Measurements from ENCODE around the gene LACTBL1. TPM values are rescaled to one million over a fixed set of nuclear protein-coding genes. Genes with fewer than 3 reads are reported as not detected.

Gene LACTBL1
- total and polyA plus RNA-seq, 2 experiments from 2014 or later = not detected

DNA sequence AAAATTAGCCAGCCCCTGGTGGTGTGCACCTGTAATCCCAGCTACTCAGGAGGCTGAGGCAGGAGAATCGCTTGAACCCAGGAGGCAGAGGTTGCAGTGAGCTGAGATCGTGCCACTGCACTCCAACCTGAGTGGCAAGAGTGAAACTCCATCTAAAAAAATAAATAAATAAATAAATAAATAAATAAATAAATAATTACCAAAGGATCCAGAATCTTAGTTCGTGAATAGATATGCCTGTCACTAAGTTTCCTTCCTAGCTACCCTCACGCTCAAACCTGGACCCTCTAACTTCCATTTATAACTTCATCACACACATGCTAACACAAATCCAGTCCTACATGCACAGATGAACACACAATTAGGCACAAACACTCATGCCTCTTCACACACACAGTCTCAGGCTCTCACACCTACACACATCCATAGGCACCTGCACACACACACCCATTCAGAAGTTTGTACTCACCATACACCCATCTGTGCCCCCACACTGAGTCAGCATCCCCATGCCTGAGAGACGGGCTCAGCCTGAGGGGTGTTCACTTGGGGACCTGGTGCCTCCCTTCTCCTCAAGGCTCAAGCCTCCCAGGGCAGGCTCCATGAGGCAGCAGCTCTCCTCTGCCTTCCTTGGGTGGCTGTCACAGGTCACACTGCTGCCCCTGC, 61.5 kb downstream of the LACTBL1 start:
- peaks cover 4% of the 10 kb centered on the region for H3K27me3 Mint-ChIP-seq (ENCODE audit: insufficient read depth, low read depth, poor library complexity)

More for the DNA sequence above, 61.5 kb downstream of the LACTBL1 start:
- no peaks in the 10 kb centered on the region for H3K27me3 ChIP-seq (ENCODE audit: insufficient read depth)
- H3K4me3 Mint-ChIP-seq = no peak overlapping the region
- H3K4me2 ChIP-seq = no peak overlapping the region
- H3K27ac ChIP-seq (ENCODE audit: low read depth) = no peak overlapping the region
- no peaks in the 10 kb centered on the region for H3K9me3 Mint-ChIP-seq
- no peak overlapping the region for H2AFZ ChIP-seq
- no peaks in the 10 kb centered on the region for H3K4me1 ChIP-seq (ENCODE audit: insufficient read depth)
- no peaks in the 10 kb centered on the region for H3K9me2 ChIP-seq (ENCODE audit: insufficient read depth)
- ATAC-seq (no peak), DNase-seq (ENCODE audit: low spot score) (no peak)
- TF ChIP-seq ZNF114 (CRISPR knock-in tag; IDR thresholded peaks at IDR 0.05) = no peak
- TF ChIP-seq ZNF331 (CRISPR knock-in tag; IDR thresholded peaks at IDR 0.05; ENCODE audit: low read depth) = no peak
- no peak for TF ChIP-seq EZH2 (IDR thresholded peaks at IDR 0.05; ENCODE audit: low read depth, unreplicated experiment)
- no peak for TF ChIP-seq NANOG (IDR thresholded peaks at IDR 0.05; ENCODE audit: borderline replicate concordance)
- TF ChIP-seq, protein P1, sequence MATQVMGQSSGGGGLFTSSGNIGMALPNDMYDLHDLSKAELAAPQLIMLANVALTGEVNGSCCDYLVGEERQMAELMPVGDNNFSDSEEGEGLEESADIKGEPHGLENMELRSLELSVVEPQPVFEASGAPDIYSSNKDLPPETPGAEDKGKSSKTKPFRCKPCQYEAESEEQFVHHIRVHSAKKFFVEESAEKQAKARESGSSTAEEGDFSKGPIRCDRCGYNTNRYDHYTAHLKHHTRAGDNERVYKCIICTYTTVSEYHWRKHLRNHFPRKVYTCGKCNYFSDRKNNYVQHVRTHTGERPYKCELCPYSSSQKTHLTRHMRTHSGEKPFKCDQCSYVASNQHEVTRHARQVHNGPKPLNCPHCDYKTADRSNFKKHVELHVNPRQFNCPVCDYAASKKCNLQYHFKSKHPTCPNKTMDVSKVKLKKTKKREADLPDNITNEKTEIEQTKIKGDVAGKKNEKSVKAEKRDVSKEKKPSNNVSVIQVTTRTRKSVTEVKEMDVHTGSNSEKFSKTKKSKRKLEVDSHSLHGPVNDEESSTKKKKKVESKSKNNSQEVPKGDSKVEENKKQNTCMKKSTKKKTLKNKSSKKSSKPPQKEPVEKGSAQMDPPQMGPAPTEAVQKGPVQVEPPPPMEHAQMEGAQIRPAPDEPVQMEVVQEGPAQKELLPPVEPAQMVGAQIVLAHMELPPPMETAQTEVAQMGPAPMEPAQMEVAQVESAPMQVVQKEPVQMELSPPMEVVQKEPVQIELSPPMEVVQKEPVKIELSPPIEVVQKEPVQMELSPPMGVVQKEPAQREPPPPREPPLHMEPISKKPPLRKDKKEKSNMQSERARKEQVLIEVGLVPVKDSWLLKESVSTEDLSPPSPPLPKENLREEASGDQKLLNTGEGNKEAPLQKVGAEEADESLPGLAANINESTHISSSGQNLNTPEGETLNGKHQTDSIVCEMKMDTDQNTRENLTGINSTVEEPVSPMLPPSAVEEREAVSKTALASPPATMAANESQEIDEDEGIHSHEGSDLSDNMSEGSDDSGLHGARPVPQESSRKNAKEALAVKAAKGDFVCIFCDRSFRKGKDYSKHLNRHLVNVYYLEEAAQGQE (IDR thresholded peaks at IDR 0.05; ENCODE audit: unreplicated experiment) = no peak
- no peak for TF ChIP-seq STAT1 (IDR thresholded peaks at IDR 0.05; ENCODE audit: unreplicated experiment)
- no peak for TF ChIP-seq CREB1 (CRISPR knock-in tag; IDR thresholded peaks at IDR 0.05; ENCODE audit: low read depth)
- no peak for TF ChIP-seq EZH2phosphoT487 (IDR thresholded peaks at IDR 0.05; ENCODE audit: unreplicated experiment)
- TF ChIP-seq, protein P2, sequence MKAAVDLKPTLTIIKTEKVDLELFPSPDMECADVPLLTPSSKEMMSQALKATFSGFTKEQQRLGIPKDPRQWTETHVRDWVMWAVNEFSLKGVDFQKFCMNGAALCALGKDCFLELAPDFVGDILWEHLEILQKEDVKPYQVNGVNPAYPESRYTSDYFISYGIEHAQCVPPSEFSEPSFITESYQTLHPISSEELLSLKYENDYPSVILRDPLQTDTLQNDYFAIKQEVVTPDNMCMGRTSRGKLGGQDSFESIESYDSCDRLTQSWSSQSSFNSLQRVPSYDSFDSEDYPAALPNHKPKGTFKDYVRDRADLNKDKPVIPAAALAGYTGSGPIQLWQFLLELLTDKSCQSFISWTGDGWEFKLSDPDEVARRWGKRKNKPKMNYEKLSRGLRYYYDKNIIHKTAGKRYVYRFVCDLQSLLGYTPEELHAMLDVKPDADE (IDR thresholded peaks at IDR 0.05) = no peak
- TF ChIP-seq POLR2AphosphoS5 (IDR thresholded peaks at IDR 0.05; ENCODE audit: low read depth) = no peak
- TF ChIP-seq, protein P3, sequence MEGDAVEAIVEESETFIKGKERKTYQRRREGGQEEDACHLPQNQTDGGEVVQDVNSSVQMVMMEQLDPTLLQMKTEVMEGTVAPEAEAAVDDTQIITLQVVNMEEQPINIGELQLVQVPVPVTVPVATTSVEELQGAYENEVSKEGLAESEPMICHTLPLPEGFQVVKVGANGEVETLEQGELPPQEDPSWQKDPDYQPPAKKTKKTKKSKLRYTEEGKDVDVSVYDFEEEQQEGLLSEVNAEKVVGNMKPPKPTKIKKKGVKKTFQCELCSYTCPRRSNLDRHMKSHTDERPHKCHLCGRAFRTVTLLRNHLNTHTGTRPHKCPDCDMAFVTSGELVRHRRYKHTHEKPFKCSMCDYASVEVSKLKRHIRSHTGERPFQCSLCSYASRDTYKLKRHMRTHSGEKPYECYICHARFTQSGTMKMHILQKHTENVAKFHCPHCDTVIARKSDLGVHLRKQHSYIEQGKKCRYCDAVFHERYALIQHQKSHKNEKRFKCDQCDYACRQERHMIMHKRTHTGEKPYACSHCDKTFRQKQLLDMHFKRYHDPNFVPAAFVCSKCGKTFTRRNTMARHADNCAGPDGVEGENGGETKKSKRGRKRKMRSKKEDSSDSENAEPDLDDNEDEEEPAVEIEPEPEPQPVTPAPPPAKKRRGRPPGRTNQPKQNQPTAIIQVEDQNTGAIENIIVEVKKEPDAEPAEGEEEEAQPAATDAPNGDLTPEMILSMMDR (conservative IDR thresholded peaks at IDR 0.05; ENCODE audit: low read depth in 2 of 2) = no peak
- no peak for TF ChIP-seq JUNB (IDR thresholded peaks at IDR 0.05; ENCODE audit: unreplicated experiment)
- TF ChIP-seq, protein P4, sequence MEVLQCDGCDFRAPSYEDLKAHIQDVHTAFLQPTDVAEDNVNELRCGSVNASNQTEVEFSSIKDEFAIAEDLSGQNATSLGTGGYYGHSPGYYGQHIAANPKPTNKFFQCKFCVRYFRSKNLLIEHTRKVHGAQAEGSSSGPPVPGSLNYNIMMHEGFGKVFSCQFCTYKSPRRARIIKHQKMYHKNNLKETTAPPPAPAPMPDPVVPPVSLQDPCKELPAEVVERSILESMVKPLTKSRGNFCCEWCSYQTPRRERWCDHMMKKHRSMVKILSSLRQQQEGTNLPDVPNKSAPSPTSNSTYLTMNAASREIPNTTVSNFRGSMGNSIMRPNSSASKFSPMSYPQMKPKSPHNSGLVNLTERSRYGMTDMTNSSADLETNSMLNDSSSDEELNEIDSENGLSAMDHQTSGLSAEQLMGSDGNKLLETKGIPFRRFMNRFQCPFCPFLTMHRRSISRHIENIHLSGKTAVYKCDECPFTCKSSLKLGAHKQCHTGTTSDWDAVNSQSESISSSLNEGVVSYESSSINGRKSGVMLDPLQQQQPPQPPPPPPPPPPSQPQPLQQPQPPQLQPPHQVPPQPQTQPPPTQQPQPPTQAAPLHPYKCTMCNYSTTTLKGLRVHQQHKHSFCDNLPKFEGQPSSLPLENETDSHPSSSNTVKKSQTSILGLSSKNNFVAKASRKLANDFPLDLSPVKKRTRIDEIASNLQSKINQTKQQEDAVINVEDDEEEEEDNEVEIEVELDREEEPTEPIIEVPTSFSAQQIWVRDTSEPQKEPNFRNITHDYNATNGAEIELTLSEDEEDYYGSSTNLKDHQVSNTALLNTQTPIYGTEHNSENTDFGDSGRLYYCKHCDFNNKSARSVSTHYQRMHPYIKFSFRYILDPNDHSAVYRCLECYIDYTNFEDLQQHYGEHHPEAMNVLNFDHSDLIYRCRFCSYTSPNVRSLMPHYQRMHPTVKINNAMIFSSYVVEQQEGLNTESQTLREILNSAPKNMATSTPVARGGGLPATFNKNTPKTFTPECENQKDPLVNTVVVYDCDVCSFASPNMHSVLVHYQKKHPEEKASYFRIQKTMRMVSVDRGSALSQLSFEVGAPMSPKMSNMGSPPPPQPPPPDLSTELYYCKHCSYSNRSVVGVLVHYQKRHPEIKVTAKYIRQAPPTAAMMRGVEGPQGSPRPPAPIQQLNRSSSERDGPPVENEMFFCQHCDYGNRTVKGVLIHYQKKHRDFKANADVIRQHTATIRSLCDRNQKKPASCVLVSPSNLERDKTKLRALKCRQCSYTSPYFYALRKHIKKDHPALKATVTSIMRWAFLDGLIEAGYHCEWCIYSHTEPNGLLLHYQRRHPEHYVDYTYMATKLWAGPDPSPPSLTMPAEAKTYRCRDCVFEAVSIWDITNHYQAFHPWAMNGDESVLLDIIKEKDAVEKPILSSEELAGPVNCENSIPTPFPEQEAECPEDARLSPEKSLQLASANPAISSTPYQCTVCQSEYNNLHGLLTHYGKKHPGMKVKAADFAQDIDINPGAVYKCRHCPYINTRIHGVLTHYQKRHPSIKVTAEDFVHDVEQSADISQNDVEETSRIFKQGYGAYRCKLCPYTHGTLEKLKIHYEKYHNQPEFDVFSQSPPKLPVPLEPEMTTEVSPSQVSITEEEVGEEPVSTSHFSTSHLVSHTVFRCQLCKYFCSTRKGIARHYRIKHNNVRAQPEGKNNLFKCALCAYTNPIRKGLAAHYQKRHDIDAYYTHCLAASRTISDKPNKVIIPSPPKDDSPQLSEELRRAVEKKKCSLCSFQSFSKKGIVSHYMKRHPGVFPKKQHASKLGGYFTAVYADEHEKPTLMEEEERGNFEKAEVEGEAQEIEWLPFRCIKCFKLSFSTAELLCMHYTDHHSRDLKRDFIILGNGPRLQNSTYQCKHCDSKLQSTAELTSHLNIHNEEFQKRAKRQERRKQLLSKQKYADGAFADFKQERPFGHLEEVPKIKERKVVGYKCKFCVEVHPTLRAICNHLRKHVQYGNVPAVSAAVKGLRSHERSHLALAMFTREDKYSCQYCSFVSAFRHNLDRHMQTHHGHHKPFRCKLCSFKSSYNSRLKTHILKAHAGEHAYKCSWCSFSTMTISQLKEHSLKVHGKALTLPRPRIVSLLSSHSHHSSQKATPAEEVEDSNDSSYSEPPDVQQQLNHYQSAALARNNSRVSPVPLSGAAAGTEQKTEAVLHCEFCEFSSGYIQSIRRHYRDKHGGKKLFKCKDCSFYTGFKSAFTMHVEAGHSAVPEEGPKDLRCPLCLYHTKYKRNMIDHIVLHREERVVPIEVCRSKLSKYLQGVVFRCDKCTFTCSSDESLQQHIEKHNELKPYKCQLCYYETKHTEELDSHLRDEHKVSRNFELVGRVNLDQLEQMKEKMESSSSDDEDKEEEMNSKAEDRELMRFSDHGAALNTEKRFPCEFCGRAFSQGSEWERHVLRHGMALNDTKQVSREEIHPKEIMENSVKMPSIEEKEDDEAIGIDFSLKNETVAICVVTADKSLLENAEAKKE (CRISPR knock-in tag; IDR thresholded peaks at IDR 0.05) = no peak
- H3K4me1 Mint-ChIP-seq = peaks cover 9% of the 10 kb centered on the region; the same call in 2 of the 3 replicates
- no peaks in the 10 kb centered on the region for H3K36me3 Mint-ChIP-seq (ENCODE audit: low read depth)
- H3K27ac Mint-ChIP-seq = no peak overlapping the region
- H3K36me3 ChIP-seq (ENCODE audit: insufficient read depth) = no peaks in the 10 kb centered on the region
- no peaks in the 10 kb centered on the region for H3K79me2 ChIP-seq (replicated peaks; ENCODE audit: insufficient read depth)
- H3K4me3 ChIP-seq = no peak overlapping the region
- H4K20me1 ChIP-seq (replicated peaks; ENCODE audit: insufficient read depth) = no peaks in the 10 kb centered on the region; the same call in 1 of the 2 replicates
- H3F3A ChIP-seq (replicated peaks; ENCODE audit: low read depth) = no peaks in the 10 kb centered on the region
